ENCODE measurements around the gene IL2RG.

Gene IL2RG

GRCh38 chrX:71111141-71111843 lies at the start of gene IL2RG:
TSS of gene IL2RG (minus strand) at chrX:71111577. CDS start at chrX:71111539, 38 bp downstream.
- DNase-seq (ENCODE audit: low read depth) = peak; percentile 59

GRCh38 chrX:71160475-71160874 lies 49.1 kb upstream of the IL2RG start:
- no peak for DNase-seq (ENCODE audit: low read depth)

GRCh38 chrX:71159335-71159734 lies 48.0 kb upstream of the IL2RG start:
- no peak for DNase-seq (ENCODE audit: low read depth)

- no peak for DNase-seq (ENCODE audit: low read depth)
These were observed 47.2 kb upstream of the IL2RG start for GRCh38 chrX:71158603-71159002.

- no peak for DNase-seq (ENCODE audit: low read depth)
These were observed 43.3 kb upstream of the IL2RG start for GRCh38 chrX:71154641-71155040.

GRCh38 chrX:71154196-71154595 lies 42.8 kb upstream of the IL2RG start:
- no peak for DNase-seq (ENCODE audit: low read depth)

- no peak for DNase-seq (ENCODE audit: low read depth)
These were observed 40.0 kb upstream of the IL2RG start for GRCh38 chrX:71151366-71151765.

GRCh38 chrX:71148278-71148663 lies 36.9 kb upstream of the IL2RG start:
- DNase-seq (ENCODE audit: low read depth) = no peak

- no peak for DNase-seq (ENCODE audit: low read depth)
These were observed 36.3 kb upstream of the IL2RG start for GRCh38 chrX:71147496-71148277.

GRCh38 chrX:71144651-71145050 lies 33.3 kb upstream of the IL2RG start, which contains the start of gene NLGN3:
TSS of gene NLGN3 (plus strand) at chrX:71144841. CDS start at chrX:71147750, 2,909 bp downstream.
- no peak for DNase-seq (ENCODE audit: low read depth)

GRCh38 chrX:71143508-71143907 lies 32.1 kb upstream of the IL2RG start:
- DNase-seq (ENCODE audit: low read depth) = no peak

GRCh38 chrX:71140440-71140839 lies 29.1 kb upstream of the IL2RG start:
- DNase-seq (ENCODE audit: low read depth) = no peak

- no peak for DNase-seq (ENCODE audit: low read depth)
These were observed 20.1 kb upstream of the IL2RG start for GRCh38 chrX:71131510-71131909.

GRCh38 chrX:71128915-71129765 lies 17.8 kb upstream of the IL2RG start:
- DNase-seq (ENCODE audit: low read depth) = peak; percentile 63

- DNase-seq (ENCODE audit: low read depth) = no peak
These were observed 16.9 kb upstream of the IL2RG start for GRCh38 chrX:71128166-71128833.

GRCh38 chrX:71118985-71119535 lies 7.7 kb upstream of the IL2RG start:
- DNase-seq (ENCODE audit: low read depth) = no peak

- peak; percentile 80 for DNase-seq (ENCODE audit: low read depth)
These were observed 6.9 kb upstream of the IL2RG start, which contains the start of gene MED12 for GRCh38 chrX:71118032-71118984. TSS of gene MED12 (plus strand) at chrX:71118596. CDS start at chrX:71118755, 159 bp downstream.

- DNase-seq (ENCODE audit: low read depth) = no peak
These were observed 6.0 kb upstream of the IL2RG start for GRCh38 chrX:71117358-71117757.

- DNase-seq (ENCODE audit: low read depth) = no peak
These were observed 599 bp upstream of the IL2RG start for GRCh38 chrX:71111921-71112431.

- DNase-seq (ENCODE audit: low read depth) = no peak
These were observed 2.3 kb downstream of the IL2RG start for GRCh38 chrX:71109051-71109450.
